Osteoblast (primary cell): ENCODE measurements around the gene SPINK4. TPM values are rescaled to one million over a fixed set of nuclear protein-coding genes. Genes with fewer than 3 reads are reported as not detected.

ENCODE experiments used
- DNase-seq: peaks from one replicate; pipeline ENCODE4 v3.0.0; 2011; ENCODE audit warnings: low spot score, mixed read lengths; ENCODE audit not compliant: insufficient read length; ENCODE audit errors: missing footprints
- H2AFZ ChIP-seq: 2 replicates; pipeline ENCODE4 v1.6.0; 2011; ENCODE audit warnings: mild to moderate bottlenecking, low read length
- H3K27ac ChIP-seq: 2 replicates; pipeline ENCODE4 v1.5.1; 2011; ENCODE audit warnings: mild to moderate bottlenecking, low read depth, low read length, moderate library complexity
- H3K27me3 ChIP-seq: 2 replicates; pipeline ENCODE4 v1.6.0; 2012; ENCODE audit warnings: mild to moderate bottlenecking, control low read depth, inconsistent platforms, low read length, moderate library complexity; ENCODE audit not compliant: insufficient read depth
- H3K36me3 ChIP-seq: 2 replicates; pipeline ENCODE4 v1.5.1; 2011; ENCODE audit warnings: mild to moderate bottlenecking, low read length, control low read depth, moderate library complexity; ENCODE audit not compliant: insufficient read depth
- H3K4me1 ChIP-seq: 2 replicates; pipeline ENCODE4 v1.5.1; 2011; ENCODE audit warnings: mild to moderate bottlenecking, low read length, control low read depth, moderate library complexity; ENCODE audit not compliant: insufficient read depth
- H3K4me2 ChIP-seq: 2 replicates; pipeline ENCODE4 v1.6.0; 2011; ENCODE audit warnings: mild to moderate bottlenecking, low read length; ENCODE audit not compliant: insufficient read depth
- H3K4me3 ChIP-seq: fragments of 200-600 bp; sonication (generic); 3 replicates; pipeline ENCODE4 v1.5.1; 2012; ENCODE audit warnings: mild to moderate bottlenecking, low read length, inconsistent platforms; ENCODE audit not compliant: insufficient read depth
- H3K79me2 ChIP-seq: 2 replicates; pipeline ENCODE4 v1.6.0; 2012; ENCODE audit warnings: mild to moderate bottlenecking, low read length, control low read depth, inconsistent platforms; ENCODE audit not compliant: insufficient read depth
- H3K9me3 ChIP-seq: 2 replicates; pipeline ENCODE4 v1.5.1; 2011; ENCODE audit warnings: low read depth, low read length, control low read depth
- H4K20me1 ChIP-seq: 2 replicates; pipeline ENCODE4 v1.6.0; 2012; ENCODE audit warnings: mild to moderate bottlenecking, low read length, control low read depth; ENCODE audit not compliant: insufficient read depth
- CTCF ChIP-seq: IDR thresholded peaks from 2 replicates; pipeline ENCODE4 v1.5.1; 2011; ENCODE audit warnings: mild to moderate bottlenecking, low read depth, low read length, moderate library complexity; ENCODE audit errors: extremely low read depth
- total RNA-seq: library from RNA; depleted of rRNA; stranded (reverse); fragments of >200 nt; gene quantifications from 2 replicates; pipeline ENCODE4 v1.2.3, GENCODE V29; 2012

Gene SPINK4
- total RNA-seq, 1 donor: not detected

GRCh38 chr9:33250458-33250995 lies 10.6 kb downstream of the SPINK4 start:
- Histone ChIP-seq H3K36me3 (peaks cover 27% of the 10 kb centered on the region), H3K4me1 (peaks cover 8% of the 10 kb centered on the region), H3K4me3 (no peak overlapping the region), H3K27ac (peak overlapping the region; percentile 61), H3K79me2 (no peaks in the 10 kb centered on the region), H3K27me3 (no peaks in the 10 kb centered on the region), H3K9me3 (no peaks in the 10 kb centered on the region), H4K20me1 (no peaks in the 10 kb centered on the region), H2AFZ (peak overlapping the region; percentile 63), H3K4me2 (peak overlapping the region; percentile 0)
- no peak for TF ChIP-seq CTCF
- DNase-seq: peak; percentile 86

GRCh38 chr9:33254211-33254610 lies 14.2 kb downstream of the SPINK4 start:
- no peak overlapping the region for H3K27ac ChIP-seq
- TF ChIP-seq CTCF: no peak
- H2AFZ ChIP-seq: no peak overlapping the region
- H3K79me2 ChIP-seq: no peaks in the 10 kb centered on the region
- H3K4me1 ChIP-seq: peaks cover 8% of the 10 kb centered on the region
- peaks cover 57% of the 10 kb centered on the region for H3K36me3 ChIP-seq
- H3K4me2 ChIP-seq: no peak overlapping the region
- no peak overlapping the region for H3K4me3 ChIP-seq
- H4K20me1 ChIP-seq: no peaks in the 10 kb centered on the region
- DNase-seq: no peak
- no peaks in the 10 kb centered on the region for H3K9me3 ChIP-seq
- no peaks in the 10 kb centered on the region for H3K27me3 ChIP-seq

- DNase-seq: no peak
- TF ChIP-seq CTCF: no peak
- H3K79me2 ChIP-seq: no peaks in the 10 kb centered on the region
These were observed 15.0 kb downstream of the SPINK4 start for GRCh38 chr9:33255014-33255413.

GRCh38 chr9:33255471-33255870 lies 15.5 kb downstream of the SPINK4 start:
- DNase-seq: no peak
- Histone ChIP-seq H3K4me1 (peaks cover 5% of the 10 kb centered on the region), H2AFZ (no peak overlapping the region), H3K9me3 (no peaks in the 10 kb centered on the region), H3K27me3 (no peaks in the 10 kb centered on the region), H3K79me2 (no peaks in the 10 kb centered on the region), H3K4me2 (no peak overlapping the region), H4K20me1 (no peaks in the 10 kb centered on the region), H3K4me3 (no peak overlapping the region), H3K27ac (no peak overlapping the region), H3K36me3 (peaks cover 68% of the 10 kb centered on the region)
- no peak for TF ChIP-seq CTCF

More at GRCh38 chr9:33255014-33255413, 15.0 kb downstream of the SPINK4 start:
- Histone ChIP-seq H2AFZ (no peak overlapping the region), H3K4me2 (no peak overlapping the region), H3K27ac (no peak overlapping the region), H3K27me3 (no peaks in the 10 kb centered on the region), H3K4me1 (peaks cover 8% of the 10 kb centered on the region), H4K20me1 (no peaks in the 10 kb centered on the region), H3K9me3 (no peaks in the 10 kb centered on the region), H3K4me3 (no peak overlapping the region), H3K36me3 (peaks cover 65% of the 10 kb centered on the region)
